Measurements from ENCODE around the gene F2R. TPM values are rescaled to one million over a fixed set of nuclear protein-coding genes. Genes with fewer than 3 reads are reported as not detected.

F2R gene
- total and polyA plus RNA-seq, 9 of the 15 experiments (the other 6 are each of a cell fraction or from before 2014, with no cell fraction given), result 4.0 to 34.7 (median 15.1) TPM

DNA sequence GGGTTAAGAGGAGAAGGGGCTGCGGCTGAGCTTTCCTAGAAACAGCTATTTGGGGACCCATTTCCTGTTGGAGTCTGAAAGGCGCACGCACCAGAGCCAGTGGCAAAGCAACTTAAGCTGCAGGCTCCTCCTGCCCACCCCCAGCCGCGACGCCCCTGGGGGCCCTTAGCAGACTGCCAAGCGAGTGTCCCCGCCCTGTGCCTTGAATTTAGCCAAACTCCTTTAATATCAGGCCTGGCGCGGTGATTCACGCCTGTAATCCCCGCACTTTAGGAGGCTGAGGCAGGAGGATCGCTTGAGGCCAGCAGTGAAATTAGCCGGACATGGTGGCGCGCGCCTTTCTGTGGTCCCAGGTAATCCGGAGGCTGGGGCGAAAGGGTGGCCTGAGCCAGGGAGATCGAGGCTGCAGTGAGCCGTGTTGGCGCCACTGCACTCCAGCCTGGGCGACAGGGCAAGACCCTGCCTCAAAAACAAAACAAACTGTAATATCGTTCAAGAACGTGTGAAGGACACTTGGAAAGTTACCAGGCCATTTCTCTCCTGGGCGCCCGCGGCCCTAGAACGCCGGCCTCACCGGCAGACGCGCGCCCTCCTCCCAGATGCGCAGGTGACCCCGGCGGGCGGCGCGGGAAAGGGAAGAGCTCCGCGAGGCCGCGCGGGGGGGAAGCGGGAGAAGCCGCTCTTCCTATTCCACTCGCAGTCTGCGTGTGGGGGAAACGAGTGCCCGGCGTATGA is 1.0 kb upstream of the F2R start (continued):
- TF ChIP-seq PHF8 (IDR thresholded peaks at IDR 0.05; ENCODE audit: borderline replicate concordance, low read length), result no peak
- TF ChIP-seq CBX5 (IDR thresholded peaks at IDR 0.05; ENCODE audit: borderline replicate concordance, low read depth), result no peak
- TF ChIP-seq CXXC5 (CRISPR knock-in tag; IDR thresholded peaks at IDR 0.05), result no peak
- TF ChIP-seq, protein P1, sequence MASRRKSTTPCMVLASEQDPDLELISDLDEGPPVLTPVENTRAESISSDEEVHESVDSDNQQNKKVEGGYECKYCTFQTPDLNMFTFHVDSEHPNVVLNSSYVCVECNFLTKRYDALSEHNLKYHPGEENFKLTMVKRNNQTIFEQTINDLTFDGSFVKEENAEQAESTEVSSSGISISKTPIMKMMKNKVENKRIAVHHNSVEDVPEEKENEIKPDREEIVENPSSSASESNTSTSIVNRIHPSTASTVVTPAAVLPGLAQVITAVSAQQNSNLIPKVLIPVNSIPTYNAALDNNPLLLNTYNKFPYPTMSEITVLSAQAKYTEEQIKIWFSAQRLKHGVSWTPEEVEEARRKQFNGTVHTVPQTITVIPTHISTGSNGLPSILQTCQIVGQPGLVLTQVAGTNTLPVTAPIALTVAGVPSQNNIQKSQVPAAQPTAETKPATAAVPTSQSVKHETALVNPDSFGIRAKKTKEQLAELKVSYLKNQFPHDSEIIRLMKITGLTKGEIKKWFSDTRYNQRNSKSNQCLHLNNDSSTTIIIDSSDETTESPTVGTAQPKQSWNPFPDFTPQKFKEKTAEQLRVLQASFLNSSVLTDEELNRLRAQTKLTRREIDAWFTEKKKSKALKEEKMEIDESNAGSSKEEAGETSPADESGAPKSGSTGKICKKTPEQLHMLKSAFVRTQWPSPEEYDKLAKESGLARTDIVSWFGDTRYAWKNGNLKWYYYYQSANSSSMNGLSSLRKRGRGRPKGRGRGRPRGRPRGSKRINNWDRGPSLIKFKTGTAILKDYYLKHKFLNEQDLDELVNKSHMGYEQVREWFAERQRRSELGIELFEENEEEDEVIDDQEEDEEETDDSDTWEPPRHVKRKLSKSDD (conservative IDR thresholded peaks at IDR 0.05; ENCODE audit: low read length), result no peak
- no peak for TF ChIP-seq JUND (IDR thresholded peaks at IDR 0.05; ENCODE audit: borderline replicate concordance, low read depth, low read length)
- TF ChIP-seq JUND (tag; IDR thresholded peaks at IDR 0.05; ENCODE audit: borderline replicate concordance, low read depth, low read length), result no peak
- no peak for TF ChIP-seq EWSR1 (IDR thresholded peaks at IDR 0.05; ENCODE audit: borderline replicate concordance, low read depth, partially characterized antibody)
- TF ChIP-seq PATZ1 (CRISPR knock-in tag; IDR thresholded peaks at IDR 0.05; ENCODE audit: borderline replicate concordance), result no peak
- no peak for TF ChIP-seq OTX1 (CRISPR knock-in tag; IDR thresholded peaks at IDR 0.05)
- TF ChIP-seq ZC3H11A (IDR thresholded peaks at IDR 0.05; ENCODE audit: low read depth, low read length), result no peak
- TF ChIP-seq, protein P2, sequence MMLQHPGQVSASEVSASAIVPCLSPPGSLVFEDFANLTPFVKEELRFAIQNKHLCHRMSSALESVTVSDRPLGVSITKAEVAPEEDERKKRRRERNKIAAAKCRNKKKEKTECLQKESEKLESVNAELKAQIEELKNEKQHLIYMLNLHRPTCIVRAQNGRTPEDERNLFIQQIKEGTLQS (IDR thresholded peaks at IDR 0.05), result 0 out of 2 replicates have a peak, but pooled peaks have one; percentile 15
- TF ChIP-seq, protein P2 (CRISPR knock-in tag; conservative IDR thresholded peaks at IDR 0.05), result no peak
- TF ChIP-seq BHLHE40 (IDR thresholded peaks at IDR 0.05; ENCODE audit: low read length), result no peak
- no peak for TF ChIP-seq CREBBP (IDR thresholded peaks at IDR 0.05; ENCODE audit: low read depth, low read length)
- TF ChIP-seq HEY1 (CRISPR knock-in tag; IDR thresholded peaks at IDR 0.05; ENCODE audit: borderline replicate concordance), result no peak
- TF ChIP-seq, protein P3, sequence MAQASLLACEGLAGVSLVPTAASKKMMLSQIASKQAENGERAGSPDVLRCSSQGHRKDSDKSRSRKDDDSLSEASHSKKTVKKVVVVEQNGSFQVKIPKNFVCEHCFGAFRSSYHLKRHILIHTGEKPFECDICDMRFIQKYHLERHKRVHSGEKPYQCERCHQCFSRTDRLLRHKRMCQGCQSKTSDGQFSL (CRISPR knock-in tag; IDR thresholded peaks at IDR 0.05), result peak; percentile 85
- TF ChIP-seq, protein P3 (tag; IDR thresholded peaks at IDR 0.05), result no peak
- no peak for TF ChIP-seq RNF2 (IDR thresholded peaks at IDR 0.05)
- TF ChIP-seq ZFX (CRISPR knock-in tag; IDR thresholded peaks at IDR 0.05), result no peak
- TF ChIP-seq BRF2 (IDR thresholded peaks at IDR 0.05; ENCODE audit: borderline replicate concordance, insufficient read depth, insufficient read length), result no peak
- TF ChIP-seq KHSRP (IDR thresholded peaks at IDR 0.05), result no peak
- TF ChIP-seq DPF2 (IDR thresholded peaks at IDR 0.05), result no peak
